WTC11 (cell line): ENCODE measurements around the gene CLECL1.
"Not testable (repeated sequence)": the region's sequence is repeated elsewhere in the genome, so short reads cannot be mapped to it uniquely, and the experiment has no call there.

Source experiments
- ATF1 ChIP-seq: sonication (generic); formaldehyde crosslinking; IDR thresholded peaks from 2 replicates; pipeline ENCODE4 v1.8.1; 2023; ENCODE audit warnings: mild to moderate bottlenecking, moderate library complexity, missing genetic modification reagents
- ETV6 ChIP-seq: sonication (generic); formaldehyde crosslinking; IDR thresholded peaks from 2 replicates; pipeline ENCODE4 v1.8.1; 2022; ENCODE audit warnings: mild to moderate bottlenecking, missing genetic modification reagents
- FOXK1 ChIP-seq: sonication (generic); formaldehyde crosslinking; IDR thresholded peaks from 2 replicates; pipeline ENCODE4 v1.8.0; 2022; ENCODE audit warnings: mild to moderate bottlenecking, moderate library complexity, missing genetic modification reagents
- HMGA2 ChIP-seq: fragments of 250-450 bp; sonication (Bioruptor Pico); IDR thresholded peaks from 2 replicates; pipeline ENCODE4 v1.4.0; 2021; ENCODE audit warnings: mild to moderate bottlenecking, moderate library complexity
- JUN ChIP-seq: sonication (generic); formaldehyde crosslinking; IDR thresholded peaks from 2 replicates; pipeline ENCODE4 v1.8.0; 2023; ENCODE audit warnings: mild to moderate bottlenecking, missing genetic modification reagents
- KAT7 ChIP-seq: sonication (generic); formaldehyde crosslinking; IDR thresholded peaks from 2 replicates; pipeline ENCODE4 v1.8.1; 2023; ENCODE audit warnings: missing genetic modification reagents, mild to moderate bottlenecking, borderline replicate concordance
- SP1 ChIP-seq: sonication (generic); formaldehyde crosslinking; conservative IDR thresholded peaks from 2 replicates; pipeline ENCODE4 v1.8.1; 2022; ENCODE audit warnings: missing genetic modification reagents
- TF ChIP-seq, protein P1 (sequence below): fragments of 200-600 bp; IDR thresholded peaks from 2 replicates; pipeline ENCODE4 v1.8.0; 2022; ENCODE audit warnings: antibody characterized with exemption
- TF ChIP-seq, protein P2 (sequence below): sonication (generic); formaldehyde crosslinking; IDR thresholded peaks from 2 replicates; pipeline ENCODE4 v1.8.1; 2022; ENCODE audit warnings: low read depth, missing genetic modification reagents, borderline replicate concordance
- TF ChIP-seq, protein P3 (sequence below): sonication (generic); formaldehyde crosslinking; IDR thresholded peaks from 2 replicates; pipeline ENCODE4 v1.8.1; 2023; ENCODE audit warnings: mild to moderate bottlenecking, missing genetic modification reagents, moderate library complexity

DNA sequence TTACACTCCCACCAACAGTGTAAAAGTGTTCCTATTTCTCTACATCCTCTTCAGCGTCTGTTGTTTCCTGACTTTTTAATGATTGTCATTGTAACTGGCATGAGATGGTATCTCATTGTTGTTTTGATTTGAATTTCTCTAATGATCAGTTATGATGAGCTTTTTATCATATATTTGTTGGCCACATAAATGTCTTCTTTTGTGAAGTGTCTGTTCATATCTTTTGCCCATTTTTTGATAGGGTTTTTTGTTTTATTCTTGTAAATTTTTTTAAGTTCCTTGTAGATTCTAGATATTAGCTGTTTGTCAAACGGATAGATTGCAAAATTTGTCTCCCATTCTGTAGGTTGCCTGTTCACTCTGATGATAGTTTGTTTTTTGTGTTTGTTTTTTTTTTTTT lies 49.9 kb downstream of the CLECL1 start:
- TF ChIP-seq, protein P1, sequence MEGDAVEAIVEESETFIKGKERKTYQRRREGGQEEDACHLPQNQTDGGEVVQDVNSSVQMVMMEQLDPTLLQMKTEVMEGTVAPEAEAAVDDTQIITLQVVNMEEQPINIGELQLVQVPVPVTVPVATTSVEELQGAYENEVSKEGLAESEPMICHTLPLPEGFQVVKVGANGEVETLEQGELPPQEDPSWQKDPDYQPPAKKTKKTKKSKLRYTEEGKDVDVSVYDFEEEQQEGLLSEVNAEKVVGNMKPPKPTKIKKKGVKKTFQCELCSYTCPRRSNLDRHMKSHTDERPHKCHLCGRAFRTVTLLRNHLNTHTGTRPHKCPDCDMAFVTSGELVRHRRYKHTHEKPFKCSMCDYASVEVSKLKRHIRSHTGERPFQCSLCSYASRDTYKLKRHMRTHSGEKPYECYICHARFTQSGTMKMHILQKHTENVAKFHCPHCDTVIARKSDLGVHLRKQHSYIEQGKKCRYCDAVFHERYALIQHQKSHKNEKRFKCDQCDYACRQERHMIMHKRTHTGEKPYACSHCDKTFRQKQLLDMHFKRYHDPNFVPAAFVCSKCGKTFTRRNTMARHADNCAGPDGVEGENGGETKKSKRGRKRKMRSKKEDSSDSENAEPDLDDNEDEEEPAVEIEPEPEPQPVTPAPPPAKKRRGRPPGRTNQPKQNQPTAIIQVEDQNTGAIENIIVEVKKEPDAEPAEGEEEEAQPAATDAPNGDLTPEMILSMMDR = not testable (repeated sequence)
- TF ChIP-seq FOXK1 (CRISPR knock-in tag); ATF1; KAT7 (CRISPR knock-in tag); ETV6 (CRISPR knock-in tag); HMGA2 (CRISPR knock-in tag); SP1; JUN (CRISPR knock-in tag): not testable (repeated sequence)
- TF ChIP-seq, protein P2, sequence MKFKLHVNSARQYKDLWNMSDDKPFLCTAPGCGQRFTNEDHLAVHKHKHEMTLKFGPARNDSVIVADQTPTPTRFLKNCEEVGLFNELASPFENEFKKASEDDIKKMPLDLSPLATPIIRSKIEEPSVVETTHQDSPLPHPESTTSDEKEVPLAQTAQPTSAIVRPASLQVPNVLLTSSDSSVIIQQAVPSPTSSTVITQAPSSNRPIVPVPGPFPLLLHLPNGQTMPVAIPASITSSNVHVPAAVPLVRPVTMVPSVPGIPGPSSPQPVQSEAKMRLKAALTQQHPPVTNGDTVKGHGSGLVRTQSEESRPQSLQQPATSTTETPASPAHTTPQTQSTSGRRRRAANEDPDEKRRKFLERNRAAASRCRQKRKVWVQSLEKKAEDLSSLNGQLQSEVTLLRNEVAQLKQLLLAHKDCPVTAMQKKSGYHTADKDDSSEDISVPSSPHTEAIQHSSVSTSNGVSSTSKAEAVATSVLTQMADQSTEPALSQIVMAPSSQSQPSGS = not testable (repeated sequence)
- TF ChIP-seq, protein P3, sequence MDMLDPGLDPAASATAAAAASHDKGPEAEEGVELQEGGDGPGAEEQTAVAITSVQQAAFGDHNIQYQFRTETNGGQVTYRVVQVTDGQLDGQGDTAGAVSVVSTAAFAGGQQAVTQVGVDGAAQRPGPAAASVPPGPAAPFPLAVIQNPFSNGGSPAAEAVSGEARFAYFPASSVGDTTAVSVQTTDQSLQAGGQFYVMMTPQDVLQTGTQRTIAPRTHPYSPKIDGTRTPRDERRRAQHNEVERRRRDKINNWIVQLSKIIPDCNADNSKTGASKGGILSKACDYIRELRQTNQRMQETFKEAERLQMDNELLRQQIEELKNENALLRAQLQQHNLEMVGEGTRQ = not testable (repeated sequence)
